Measurements from ENCODE around the gene CATSPER4. TPM values are rescaled to one million over a fixed set of nuclear protein-coding genes. Genes with fewer than 3 reads are reported as not detected.

The CATSPER4 gene
- total RNA-seq, 1 experiment from 2014 or later, result not detected

DNA sequence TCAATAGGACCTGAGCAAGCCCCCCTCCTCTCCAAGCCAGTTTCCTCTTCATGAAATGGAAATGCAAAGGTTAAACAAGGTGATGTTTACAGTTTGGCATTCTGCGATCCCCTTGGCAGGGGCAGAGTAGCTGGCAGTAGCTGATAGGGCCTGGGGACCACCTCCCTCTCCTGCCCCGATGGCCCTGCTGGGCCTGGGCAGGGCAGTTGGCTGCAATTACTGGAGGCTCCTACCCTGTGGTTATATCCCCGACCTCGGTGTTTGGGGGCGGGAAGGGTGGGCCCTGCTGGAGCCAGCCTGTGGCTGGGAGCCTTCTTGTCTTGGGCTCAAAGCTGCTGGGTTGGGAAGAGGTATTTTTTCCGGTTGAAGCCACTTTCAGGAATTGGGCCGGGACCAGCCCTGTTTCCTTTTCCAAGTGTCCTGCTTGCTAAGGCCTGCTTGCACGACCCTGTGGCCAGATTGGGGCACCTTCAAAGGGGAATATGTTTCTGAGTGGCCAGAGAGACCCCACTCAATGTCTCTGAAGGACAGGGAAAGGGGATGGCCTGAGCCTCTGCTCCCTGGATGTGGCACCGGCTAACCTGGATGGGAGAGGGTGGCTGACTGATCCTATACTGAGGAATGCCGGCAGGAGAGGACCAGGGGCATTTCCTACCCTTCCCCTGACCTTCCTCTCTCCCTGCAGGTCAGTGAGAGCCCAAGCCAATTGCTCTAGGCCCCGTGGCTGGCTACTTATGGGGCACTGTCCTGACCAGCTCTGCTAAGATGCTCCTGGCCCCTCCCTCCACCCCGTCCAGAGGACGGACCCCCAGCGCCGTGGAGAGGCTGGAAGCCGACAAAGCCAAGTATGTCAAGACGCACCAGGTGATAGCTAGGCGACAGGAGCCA is 29.6 kb upstream of the CATSPER4 start:
- no peak overlapping the region for H3K4me3 ChIP-seq
- peaks cover 34% of the 10 kb centered on the region for H3K27me3 ChIP-seq
- peaks cover 24% of the 10 kb centered on the region for H3K4me1 ChIP-seq
- no peak overlapping the region for H3K27ac ChIP-seq
- H3K36me3 ChIP-seq, result no peaks in the 10 kb centered on the region
- H3K9me3 ChIP-seq (replicated peaks), result no peaks in the 10 kb centered on the region
- DNase-seq, result no peak

GRCh38 chr1:26161415-26162219 is 28.8 kb upstream of the CATSPER4 start:
- peak overlapping the region; percentile 17; the same call in 1 of the 2 replicates for H3K4me3 ChIP-seq
- H3K27ac ChIP-seq, result no peak overlapping the region
- no peaks in the 10 kb centered on the region for H3K9me3 ChIP-seq (replicated peaks)
- H3K4me1 ChIP-seq, result peaks cover 24% of the 10 kb centered on the region
- peaks cover 25% of the 10 kb centered on the region; the same call in 1 of the 2 replicates for H3K27me3 ChIP-seq
- DNase-seq, result no peak
- no peaks in the 10 kb centered on the region for H3K36me3 ChIP-seq

DNA sequence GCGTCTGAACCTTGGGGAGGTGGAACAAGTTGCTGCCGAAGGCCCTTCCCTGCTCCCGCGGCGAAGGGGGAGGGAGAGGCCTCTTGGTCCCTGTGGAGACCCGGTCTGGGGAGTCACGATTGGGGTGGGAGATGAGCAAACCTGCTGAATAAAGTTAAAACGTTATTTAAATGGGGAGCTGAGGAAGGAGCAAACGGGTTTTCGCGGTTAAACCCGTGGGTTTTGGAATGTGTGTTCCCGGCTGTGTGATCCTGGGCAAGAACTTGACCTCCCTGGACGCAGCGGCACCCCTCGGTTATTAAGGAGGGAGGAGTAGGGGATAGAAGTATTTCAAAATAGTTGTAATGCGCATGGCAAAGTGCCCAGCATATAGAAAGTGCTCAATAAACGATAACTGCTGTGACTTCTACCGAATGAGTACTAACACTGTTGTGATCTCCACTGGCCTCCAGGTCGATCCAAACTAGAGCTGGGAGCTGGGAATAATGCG is 28.1 kb upstream of the CATSPER4 start:
- no peaks in the 10 kb centered on the region for H3K36me3 ChIP-seq
- peaks cover 19% of the 10 kb centered on the region; the same call in 1 of the 2 replicates for H3K27me3 ChIP-seq
- DNase-seq, result no peak
- peaks cover 23% of the 10 kb centered on the region for H3K4me1 ChIP-seq
- H3K27ac ChIP-seq, result no peak overlapping the region
- H3K9me3 ChIP-seq (replicated peaks), result no peaks in the 10 kb centered on the region
- H3K4me3 ChIP-seq, result peak overlapping the region; percentile 17; the same call in 1 of the 2 replicates

DNA sequence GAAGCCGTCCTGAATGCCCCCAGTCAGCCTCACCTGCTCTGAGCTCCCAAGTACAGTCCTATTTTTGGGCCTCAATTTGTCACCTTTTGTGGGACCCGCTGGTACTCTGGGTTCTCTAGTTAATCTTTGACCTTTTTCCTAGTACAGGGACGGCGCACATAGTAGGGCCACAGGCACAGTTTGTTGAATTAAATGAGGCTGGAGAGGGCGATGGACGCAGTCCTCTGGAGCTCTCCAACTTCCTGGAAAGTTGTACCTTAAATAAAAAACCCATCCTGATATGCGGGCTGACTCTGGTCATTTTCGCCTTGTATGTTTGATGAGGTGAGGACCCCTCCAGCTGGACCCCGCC is 26.7 kb upstream of the CATSPER4 start:
- Histone ChIP-seq H3K9me3 (replicated peaks) (no peaks in the 10 kb centered on the region), H3K27ac (no peak overlapping the region), H3K27me3 (peaks cover 16% of the 10 kb centered on the region; the same call in 1 of the 2 replicates), H3K4me1 (peaks cover 31% of the 10 kb centered on the region), H3K36me3 (no peaks in the 10 kb centered on the region), H3K4me3 (no peak overlapping the region)
- DNase-seq, result no peak

- Histone ChIP-seq H3K9me3 (replicated peaks) (no peaks in the 10 kb centered on the region), H3K4me1 (peaks cover 37% of the 10 kb centered on the region), H3K27me3 (peaks cover 13% of the 10 kb centered on the region; the same call in 1 of the 2 replicates), H3K4me3 (peak overlapping the region; percentile 39), H3K36me3 (no peaks in the 10 kb centered on the region), H3K27ac (no peak overlapping the region)
- DNase-seq, result no peak
Observed at GRCh38 chr1:26164036-26164860, 26.2 kb upstream of the CATSPER4 start.

DNA sequence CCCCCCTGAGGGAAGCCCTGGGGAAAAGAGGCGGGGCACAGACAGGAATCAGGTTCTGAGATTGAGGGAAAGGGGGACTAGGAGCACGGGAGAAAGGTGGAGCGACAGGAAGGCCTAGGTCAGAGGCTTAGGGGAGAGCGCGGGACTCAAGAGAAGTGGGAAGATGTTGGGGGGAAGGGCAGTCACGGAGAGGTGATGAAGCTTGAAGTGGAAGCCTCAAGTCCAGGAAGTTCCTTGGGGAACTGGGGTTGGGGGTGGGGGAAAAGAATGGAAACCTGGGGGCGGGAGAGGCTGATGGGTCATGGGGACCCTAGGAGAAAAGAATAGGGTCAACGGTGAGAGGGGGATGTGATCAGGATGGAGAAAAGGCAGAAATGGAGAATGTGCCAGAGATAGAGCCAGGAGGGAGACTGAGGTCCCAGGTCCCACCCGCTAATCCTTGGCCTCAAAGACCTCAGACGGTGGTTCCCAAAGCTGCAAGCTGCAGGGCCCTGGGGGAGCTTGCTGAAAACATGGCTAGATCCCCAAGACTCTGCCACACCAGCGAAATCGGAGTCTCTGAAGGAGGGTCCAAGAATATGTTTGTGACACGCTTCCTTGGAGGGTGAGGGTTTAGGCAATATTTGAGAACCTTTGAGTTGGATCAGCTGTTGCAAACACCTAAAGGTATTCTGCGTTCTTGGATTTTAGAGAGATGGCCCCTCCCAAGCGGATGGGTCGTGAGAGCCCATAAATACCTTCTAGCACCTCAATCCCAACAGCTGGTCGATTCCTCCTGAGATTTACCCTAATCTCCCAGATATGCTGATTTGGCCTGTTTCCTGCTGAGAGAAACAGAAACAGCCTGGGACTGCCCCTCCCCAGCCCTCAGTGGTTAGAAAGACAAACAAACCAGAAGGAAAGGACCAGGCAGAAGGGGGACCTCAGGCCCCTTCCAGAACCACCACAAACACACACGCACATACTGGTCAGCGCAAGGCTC is 25.2 kb upstream of the CATSPER4 start:
- H3K27ac ChIP-seq, result no peak overlapping the region; the same call in 1 of the 2 replicates
- peak; percentile 80 to 90 for DNase-seq
- peaks cover 40% of the 10 kb centered on the region for H3K4me1 ChIP-seq
- H3K36me3 ChIP-seq, result no peaks in the 10 kb centered on the region
- H3K27me3 ChIP-seq, result peaks cover 8% of the 10 kb centered on the region; the same call in 1 of the 2 replicates
- no peak overlapping the region for H3K4me3 ChIP-seq
- no peaks in the 10 kb centered on the region for H3K9me3 ChIP-seq (replicated peaks)

DNA sequence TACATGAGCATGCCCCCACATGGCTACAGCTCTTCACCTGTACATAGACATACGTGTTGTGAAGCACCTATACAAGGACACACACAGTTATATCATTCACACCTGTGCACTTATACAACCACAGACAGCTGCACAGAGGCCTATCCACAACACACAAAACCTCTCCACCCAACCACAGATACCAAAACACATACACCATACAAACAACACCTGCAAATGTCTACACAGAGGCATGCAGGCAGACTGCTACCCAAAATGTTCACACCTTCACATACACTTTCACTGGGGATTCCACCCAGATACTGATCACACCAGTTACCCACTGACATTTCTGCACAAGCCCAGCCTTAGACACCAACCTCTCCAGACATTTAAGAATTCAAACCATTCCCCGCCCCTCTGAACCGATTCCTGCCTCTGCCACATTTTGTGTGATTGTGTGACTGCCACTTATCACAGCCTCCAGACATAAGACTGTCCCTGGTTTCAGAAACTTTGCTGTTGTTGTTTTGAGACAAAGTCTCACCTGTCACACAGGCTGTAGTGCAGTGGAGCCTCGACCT is 23.6 kb upstream of the CATSPER4 start:
- Histone ChIP-seq H3K4me1 (peaks cover 46% of the 10 kb centered on the region), H3K36me3 (no peaks in the 10 kb centered on the region), H3K27ac (no peak overlapping the region), H3K27me3 (peaks cover 8% of the 10 kb centered on the region; the same call in 1 of the 2 replicates), H3K9me3 (replicated peaks) (no peaks in the 10 kb centered on the region), H3K4me3 (no peak overlapping the region)
- no peak for DNase-seq

DNA sequence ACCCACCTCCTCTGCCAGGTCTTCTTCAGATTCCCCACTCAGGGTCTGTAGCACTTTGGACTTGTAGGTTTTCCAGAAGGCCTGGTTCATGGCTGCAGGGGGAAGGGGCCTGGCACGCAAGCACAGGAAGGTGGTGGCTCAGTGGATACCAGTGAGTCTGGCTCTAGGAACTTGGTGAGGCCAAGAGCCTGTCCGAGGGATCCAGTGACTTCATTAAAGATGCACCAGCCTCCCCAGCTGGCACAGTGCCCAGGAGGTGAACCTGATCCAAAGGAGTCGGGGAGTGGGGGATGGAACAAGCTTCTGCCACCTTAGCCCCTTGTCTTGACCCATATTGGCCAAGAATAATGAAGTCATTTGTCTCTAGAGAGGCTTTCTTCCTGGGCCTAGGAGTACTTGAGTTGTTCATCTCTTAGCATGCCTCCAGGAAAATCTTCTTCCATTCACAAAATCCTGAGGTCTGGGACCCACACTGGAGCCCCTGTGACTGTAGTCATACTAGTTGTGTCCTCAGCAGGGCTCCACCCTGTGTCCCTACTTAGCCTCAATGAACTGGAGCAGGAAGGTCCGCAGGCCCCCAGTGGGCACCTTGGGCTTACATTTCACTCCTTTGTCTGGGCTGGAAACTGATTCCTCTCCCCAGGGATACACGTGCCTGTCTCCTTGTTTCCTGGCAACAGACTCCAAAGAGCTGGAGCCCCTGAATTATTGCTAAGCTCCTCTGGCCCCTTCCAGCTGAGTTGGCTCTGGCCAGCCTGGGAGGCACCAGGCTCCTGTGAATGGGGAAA is 21.8 kb upstream of the CATSPER4 start, which contains the start of gene C1orf232:
Gene C1orf232 (minus strand): TSS at position 554 of the 788 bp plus-strand sequence. CDS start 464 bp downstream, at position 90.
- peak within 1 kb of the TSS; percentile 54 for H3K27ac ChIP-seq

DNA sequence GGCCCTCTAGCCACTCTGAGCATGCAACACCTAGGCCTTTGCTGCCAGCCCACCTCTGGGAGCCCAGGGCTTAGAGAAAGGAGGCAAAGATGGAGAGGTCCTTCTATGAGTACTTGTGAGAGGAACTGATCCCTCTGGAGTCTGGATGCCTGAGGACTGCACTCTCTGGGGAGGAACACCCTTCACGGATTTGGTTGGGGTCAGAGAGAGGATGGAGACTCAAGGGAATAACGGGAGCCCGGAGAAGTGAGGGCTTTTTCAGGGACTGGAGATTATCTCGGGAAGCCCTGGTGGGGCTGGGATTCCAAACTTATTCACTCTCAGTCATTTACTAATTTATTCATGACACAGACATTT is 21.2 kb upstream of the CATSPER4 start:
- no peak overlapping the region for H3K27ac ChIP-seq
- DNase-seq, result no peak
- peak overlapping the region; percentile 92 for H3K4me3 ChIP-seq

More for the DNA sequence above, 21.8 kb upstream of the CATSPER4 start, which contains the start of gene C1orf232:
- Histone ChIP-seq H3K9me3 (replicated peaks) (no peaks in the 10 kb centered on the region), H3K27me3 (no peaks in the 10 kb centered on the region), H3K4me3 (peak within 1 kb of the TSS; percentile 92), H3K4me1 (peaks cover 46% of the 10 kb centered on the region), H3K36me3 (no peaks in the 10 kb centered on the region)
- DNase-seq, result peak; percentile 48 to 71

GRCh38 chr1:26169669-26170471 is 20.5 kb upstream of the CATSPER4 start, which contains the start of gene ZNF593:
ZNF593 (plus strand) TSS chr1:26169908; CDS start chr1:26169984, 76 bp downstream.
- Histone ChIP-seq H3K9me3 (replicated peaks) (no peaks in the 10 kb centered on the region), H3K27me3 (no peaks in the 10 kb centered on the region), H3K4me3 (peak within 1 kb of the TSS; percentile 92), H3K27ac (peak within 1 kb of the TSS; percentile 54), H3K36me3 (no peaks in the 10 kb centered on the region), H3K4me1 (peaks cover 42% of the 10 kb centered on the region)
- DNase-seq, result peak; percentile 93 to 94

More for the DNA sequence above, 21.2 kb upstream of the CATSPER4 start:
- Histone ChIP-seq H3K4me1 (peaks cover 46% of the 10 kb centered on the region), H3K27me3 (no peaks in the 10 kb centered on the region), H3K9me3 (replicated peaks) (no peaks in the 10 kb centered on the region), H3K36me3 (no peaks in the 10 kb centered on the region)

- Histone ChIP-seq H3K4me3 (peak overlapping the region; percentile 92), H3K27me3 (no peaks in the 10 kb centered on the region), H3K36me3 (no peaks in the 10 kb centered on the region), H3K9me3 (replicated peaks) (no peaks in the 10 kb centered on the region), H3K4me1 (peaks cover 38% of the 10 kb centered on the region), H3K27ac (no peak overlapping the region; the same call in 1 of the 2 replicates)
- no peak for DNase-seq
Observed at GRCh38 chr1:26170472-26170821, 20.0 kb upstream of the CATSPER4 start.

All from SJCRH30 (cell line).